ENCODE results near the gene WFDC5.

DNA sequence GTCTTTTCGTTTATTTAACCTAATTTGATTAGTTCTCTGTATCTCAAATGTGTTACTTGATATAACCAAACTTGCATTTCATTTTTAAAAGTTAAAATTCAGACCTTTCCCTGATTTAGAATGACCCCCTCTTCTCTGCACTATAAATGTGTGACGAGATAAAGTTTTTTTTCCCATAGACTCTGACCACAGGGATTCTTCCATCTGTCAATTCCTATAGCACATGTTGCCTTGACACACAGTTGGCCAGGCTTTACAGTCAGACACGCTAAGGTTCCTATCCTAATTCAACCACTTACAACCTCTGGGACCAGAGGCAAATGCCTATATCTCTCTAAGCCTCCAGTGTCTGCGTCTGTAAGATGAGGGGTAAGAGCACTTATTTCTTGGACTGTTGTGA is 54.7 kb downstream of the WFDC5 start:
- TF ChIP-seq POLR2AphosphoS5 (IDR thresholded peaks at IDR 0.05; ENCODE audit: low read depth) (no peak), CTCF (conservative IDR thresholded peaks at IDR 0.05; ENCODE audit: low read depth in 2 of 2) (no peak), EZH2 (IDR thresholded peaks at IDR 0.05; ENCODE audit: low read depth, unreplicated experiment) (no peak), ETS1 (IDR thresholded peaks at IDR 0.05) (no peak), STAT1 (IDR thresholded peaks at IDR 0.05; ENCODE audit: unreplicated experiment) (no peak), EZH2phosphoT487 (IDR thresholded peaks at IDR 0.05; ENCODE audit: unreplicated experiment) (no peak), NANOG (IDR thresholded peaks at IDR 0.05; ENCODE audit: borderline replicate concordance) (no peak), ZNF331 (CRISPR knock-in tag; IDR thresholded peaks at IDR 0.05; ENCODE audit: low read depth) (no peak), CREB1 (CRISPR knock-in tag; IDR thresholded peaks at IDR 0.05; ENCODE audit: low read depth) (no peak), JUNB (IDR thresholded peaks at IDR 0.05; ENCODE audit: unreplicated experiment) (no peak), ZNF114 (CRISPR knock-in tag; IDR thresholded peaks at IDR 0.05) (no peak), ZNF462 (CRISPR knock-in tag; IDR thresholded peaks at IDR 0.05) (no peak)
- TF ChIP-seq, protein P1, sequence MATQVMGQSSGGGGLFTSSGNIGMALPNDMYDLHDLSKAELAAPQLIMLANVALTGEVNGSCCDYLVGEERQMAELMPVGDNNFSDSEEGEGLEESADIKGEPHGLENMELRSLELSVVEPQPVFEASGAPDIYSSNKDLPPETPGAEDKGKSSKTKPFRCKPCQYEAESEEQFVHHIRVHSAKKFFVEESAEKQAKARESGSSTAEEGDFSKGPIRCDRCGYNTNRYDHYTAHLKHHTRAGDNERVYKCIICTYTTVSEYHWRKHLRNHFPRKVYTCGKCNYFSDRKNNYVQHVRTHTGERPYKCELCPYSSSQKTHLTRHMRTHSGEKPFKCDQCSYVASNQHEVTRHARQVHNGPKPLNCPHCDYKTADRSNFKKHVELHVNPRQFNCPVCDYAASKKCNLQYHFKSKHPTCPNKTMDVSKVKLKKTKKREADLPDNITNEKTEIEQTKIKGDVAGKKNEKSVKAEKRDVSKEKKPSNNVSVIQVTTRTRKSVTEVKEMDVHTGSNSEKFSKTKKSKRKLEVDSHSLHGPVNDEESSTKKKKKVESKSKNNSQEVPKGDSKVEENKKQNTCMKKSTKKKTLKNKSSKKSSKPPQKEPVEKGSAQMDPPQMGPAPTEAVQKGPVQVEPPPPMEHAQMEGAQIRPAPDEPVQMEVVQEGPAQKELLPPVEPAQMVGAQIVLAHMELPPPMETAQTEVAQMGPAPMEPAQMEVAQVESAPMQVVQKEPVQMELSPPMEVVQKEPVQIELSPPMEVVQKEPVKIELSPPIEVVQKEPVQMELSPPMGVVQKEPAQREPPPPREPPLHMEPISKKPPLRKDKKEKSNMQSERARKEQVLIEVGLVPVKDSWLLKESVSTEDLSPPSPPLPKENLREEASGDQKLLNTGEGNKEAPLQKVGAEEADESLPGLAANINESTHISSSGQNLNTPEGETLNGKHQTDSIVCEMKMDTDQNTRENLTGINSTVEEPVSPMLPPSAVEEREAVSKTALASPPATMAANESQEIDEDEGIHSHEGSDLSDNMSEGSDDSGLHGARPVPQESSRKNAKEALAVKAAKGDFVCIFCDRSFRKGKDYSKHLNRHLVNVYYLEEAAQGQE (IDR thresholded peaks at IDR 0.05; ENCODE audit: unreplicated experiment): no peak
